GM21423 (cell line): ENCODE data around the gene DNAJC16.

Experiments used
- ATAC-seq: cut with Tn5 transposase; IDR thresholded peaks from one replicate; pipeline ENCODE4 v1.9.1; 2021; ENCODE audit warnings: mild to moderate bottlenecking, moderate library complexity; ENCODE audit not compliant: unreplicated experiment

Gene DNAJC16

GRCh38 chr1:15618655-15619525 lies 92.2 kb downstream of the DNAJC16 start:
- no peak for ATAC-seq

DNA sequence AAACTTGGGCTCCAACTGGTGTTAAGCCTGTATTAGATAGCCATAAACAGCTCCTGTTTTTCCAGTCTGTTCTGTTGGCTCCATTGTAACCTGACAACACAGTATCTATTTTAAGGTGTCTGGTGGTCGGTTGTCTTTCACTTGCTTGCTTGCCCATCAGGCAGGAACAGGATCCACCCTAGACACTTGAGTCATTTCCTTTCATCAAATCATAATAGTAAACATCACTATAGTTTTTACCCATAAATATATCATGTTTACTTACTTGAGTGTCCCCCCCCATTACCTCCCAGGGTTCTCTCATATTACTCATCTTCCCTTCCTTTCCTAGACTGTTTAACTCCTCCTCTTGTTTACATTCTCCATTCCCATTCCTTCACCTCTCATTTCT lies 93.5 kb downstream of the DNAJC16 start:
- no peak for ATAC-seq

DNA sequence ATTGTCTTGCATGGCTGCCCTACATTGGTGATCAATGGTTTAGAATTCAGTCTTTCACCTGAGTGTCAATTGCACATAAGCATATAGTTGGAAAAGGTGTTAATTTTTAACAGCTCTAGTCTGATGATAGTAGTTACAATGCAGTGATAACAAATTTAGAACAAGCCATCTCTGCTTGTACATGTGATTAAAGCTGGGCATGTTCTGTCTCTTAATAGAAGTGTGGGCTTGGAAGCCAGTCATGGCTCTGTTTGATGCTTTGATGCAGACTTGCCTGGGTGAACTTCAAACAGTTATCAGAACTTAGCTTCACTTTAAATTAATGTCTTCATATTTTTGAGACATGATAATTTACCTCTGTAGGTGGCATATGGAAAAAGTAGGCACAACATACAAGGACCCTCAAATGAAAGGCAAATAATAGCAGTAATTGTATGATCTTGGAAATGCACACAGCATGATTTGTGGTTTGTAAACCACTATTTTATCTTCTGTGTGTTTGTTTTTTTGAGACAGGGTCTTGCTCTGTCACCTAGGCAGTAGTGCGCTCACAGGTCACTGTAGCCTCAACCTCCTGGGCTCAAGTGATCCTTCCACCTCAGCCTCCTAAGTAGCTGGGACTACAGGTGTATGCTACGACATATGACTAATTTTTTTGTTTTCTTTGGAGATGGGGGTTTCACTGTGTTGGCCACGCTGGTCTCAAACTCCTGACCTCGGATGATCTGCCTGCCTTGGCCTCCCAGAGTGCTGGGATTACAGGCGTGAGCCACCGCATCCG lies 94.4 kb downstream of the DNAJC16 start:
- ATAC-seq = no peak

- no peak for ATAC-seq
Measured at GRCh38 chr1:15621975-15622374, 95.3 kb downstream of the DNAJC16 start.

DNA sequence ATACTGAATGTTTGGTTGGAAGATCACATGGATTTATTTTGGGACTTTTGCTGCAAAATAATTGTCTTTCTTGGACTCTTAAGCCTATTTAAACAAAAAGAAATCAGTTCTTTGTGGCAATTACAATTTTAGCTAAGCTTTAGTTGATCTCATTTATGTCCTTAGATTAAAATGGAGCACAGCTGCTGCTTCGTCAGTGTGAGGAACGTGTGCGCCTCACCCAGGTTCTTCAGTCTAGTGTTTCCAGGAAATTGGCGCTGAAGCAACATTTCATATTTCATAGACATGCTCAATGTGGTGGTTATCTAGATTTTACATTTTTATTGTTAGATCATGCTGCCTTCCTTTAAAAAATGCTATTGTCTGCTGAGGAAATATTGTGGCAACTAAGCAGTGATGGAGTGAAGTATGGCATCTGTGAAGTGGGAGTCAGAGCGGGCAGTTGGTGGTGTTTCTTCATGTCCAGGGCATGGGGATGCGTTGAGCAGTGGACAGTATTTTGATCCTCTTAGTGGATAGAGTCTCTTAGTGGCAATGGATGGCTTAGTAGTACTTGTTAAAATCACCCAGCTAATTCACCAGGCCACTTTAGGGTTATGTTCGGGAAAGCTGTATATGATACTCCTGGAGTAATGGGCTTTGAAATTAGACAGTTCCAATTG lies 96.2 kb downstream of the DNAJC16 start:
- no peak for ATAC-seq

DNA sequence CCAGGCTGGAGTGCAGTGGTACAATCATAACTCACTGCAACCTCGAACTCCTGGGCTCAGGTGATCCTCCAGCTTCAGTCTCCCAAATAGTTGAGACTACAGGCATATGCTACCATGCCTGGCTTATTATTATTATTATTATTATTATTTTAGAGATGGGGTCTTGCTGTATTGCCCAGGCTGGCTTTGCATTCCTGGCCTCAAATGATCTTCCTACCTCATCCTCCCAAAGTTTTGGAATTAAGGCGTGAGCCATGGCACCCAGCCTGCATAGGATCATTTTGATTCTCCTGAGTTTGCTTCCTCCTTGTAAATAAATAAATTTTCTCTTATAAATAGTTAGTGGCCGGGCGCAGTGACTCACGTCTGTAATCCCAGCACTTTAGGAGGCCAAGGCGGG lies 96.8 kb downstream of the DNAJC16 start:
- ATAC-seq = no peak

- ATAC-seq = no peak
Measured at GRCh38 chr1:15624133-15624714, 97.6 kb downstream of the DNAJC16 start.

DNA sequence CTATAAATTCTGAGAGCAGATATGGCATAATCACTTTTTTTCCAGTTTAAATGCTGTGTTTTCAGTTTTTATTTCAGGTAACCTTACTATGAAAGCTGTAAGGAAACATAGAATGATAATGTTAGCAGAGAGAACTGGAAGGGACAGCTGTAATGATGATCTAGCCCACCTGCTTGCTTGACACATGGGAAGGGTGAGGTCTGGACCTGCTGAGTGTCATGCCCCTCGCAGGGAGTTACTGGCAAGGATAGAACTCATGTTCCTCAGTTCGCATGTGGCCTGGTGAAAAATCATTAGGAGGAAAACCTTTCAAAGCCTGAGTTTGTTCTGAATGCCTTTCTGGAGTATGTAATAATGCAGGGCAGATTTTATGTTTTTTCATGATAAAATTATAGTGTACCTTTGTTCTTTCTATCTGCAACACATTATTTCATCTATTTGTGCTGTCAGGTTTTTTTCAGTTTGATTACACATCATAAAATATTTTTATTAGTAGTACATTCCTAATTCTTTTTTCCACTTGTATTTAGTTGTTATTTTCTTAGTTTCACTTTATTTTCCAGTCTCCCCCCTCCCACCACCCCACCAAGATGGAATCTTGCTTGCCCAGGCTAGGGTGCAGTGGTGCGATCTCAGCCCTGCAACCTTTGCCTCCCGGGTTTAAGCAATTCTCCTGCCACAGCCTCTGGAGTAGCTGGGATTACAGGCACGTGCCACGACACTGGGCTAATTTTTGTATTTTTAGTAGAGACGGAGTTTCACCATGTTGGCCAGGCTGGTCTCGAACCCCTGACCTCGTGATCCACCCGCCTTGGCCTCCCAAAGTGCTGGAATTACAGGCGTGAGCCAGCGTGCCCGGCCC lies 98.6 kb downstream of the DNAJC16 start:
- no peak for ATAC-seq
